Activated T-helper 2 cell treated with anti-CD3 and anti-CD28 coated beads, Interferon-gamma antibody, Interleukin-2, Interleukin-4, amounts not matched to agents 10 μg/mL and 5 μg/mL and 100 μg/mL, durations not matched to agents 14 hours and 24 hours and 36 hours (primary cell): ENCODE results near the gene DGKI. TPM values are rescaled to one million over a fixed set of nuclear protein-coding genes. Genes with fewer than 3 reads are reported as not detected.
"Not testable (repeated sequence)": the region's sequence is repeated elsewhere in the genome, so short reads cannot be mapped to it uniquely, and the experiment has no call there.

Source experiments
- DNase-seq: peaks from one replicate; pipeline ENCODE4 v3.0.0; 2021; ENCODE audit warnings: low spot score
- H3K27ac Mint-ChIP-seq: one replicate; pipeline ENCODE4 v1.8.0; 2021; ENCODE audit warnings: mixed read lengths
- H3K27me3 Mint-ChIP-seq: one replicate; pipeline ENCODE4 v1.8.0; 2021; ENCODE audit warnings: low read depth, mixed read lengths
- H3K36me3 Mint-ChIP-seq: one replicate; pipeline ENCODE4 v1.8.0; 2021; ENCODE audit warnings: low read depth, mixed read lengths
- H3K4me1 Mint-ChIP-seq: one replicate; pipeline ENCODE4 v1.8.0; 2021; ENCODE audit warnings: low read depth, mixed read lengths
- H3K4me3 Mint-ChIP-seq: one replicate; pipeline ENCODE4 v1.8.0; 2021; ENCODE audit warnings: low read depth, mild to moderate bottlenecking, moderate library complexity, mixed read lengths
- H3K9me3 Mint-ChIP-seq: one replicate; pipeline ENCODE4 v1.8.0; 2021; ENCODE audit warnings: mixed read lengths
- intact Hi-C: fragments of 100-400 bp; cut with micrococcal nuclease; formaldehyde crosslinking; loops from one replicate; pipeline ENCODE4 v1.15.1; 2023
- total RNA-seq: library from RNA; stranded (reverse); gene quantifications from 2 replicates; pipeline ENCODE4 v1.2.3, GENCODE V29; 2022

The DGKI gene
- total RNA-seq, 1 donor from 2014 or later = 3.9 TPM

- Mint-ChIP-seq H3K27me3 (no peaks in the 10 kb centered on the region), H3K9me3 (no peaks in the 10 kb centered on the region), H3K4me3 (no peak overlapping the region), H3K36me3 (no peaks in the 10 kb centered on the region), H3K27ac (no peak overlapping the region), H3K4me1 (no peaks in the 10 kb centered on the region)
- no peak for DNase-seq
- intact Hi-C loops = no loop called here
Observed at GRCh38 chr7:137475966-137476365, 370.8 kb downstream of the DGKI start.

- Mint-ChIP-seq H3K27ac (no peak overlapping the region), H3K36me3 (no peaks in the 10 kb centered on the region), H3K4me1 (no peaks in the 10 kb centered on the region), H3K4me3 (no peak overlapping the region), H3K27me3 (no peaks in the 10 kb centered on the region), H3K9me3 (no peaks in the 10 kb centered on the region)
- DNase-seq = no peak
- intact Hi-C loops = no loop called here
Observed at GRCh38 chr7:137474540-137475026, 372.2 kb downstream of the DGKI start.

- intact Hi-C loops = no loop called here
- Mint-ChIP-seq H3K4me1 (no peaks in the 10 kb centered on the region), H3K4me3 (no peak overlapping the region), H3K27me3 (no peaks in the 10 kb centered on the region), H3K27ac (no peak overlapping the region), H3K36me3 (no peaks in the 10 kb centered on the region), H3K9me3 (no peaks in the 10 kb centered on the region)
- DNase-seq = no peak
Observed at GRCh38 chr7:137471128-137471527, 375.6 kb downstream of the DGKI start.

- no peak for DNase-seq
- no peaks in the 10 kb centered on the region for H3K4me1 Mint-ChIP-seq
- H3K27ac Mint-ChIP-seq = no peak overlapping the region
- no peaks in the 10 kb centered on the region for H3K27me3 Mint-ChIP-seq
- no peak overlapping the region for H3K4me3 Mint-ChIP-seq
- no peaks in the 10 kb centered on the region for H3K9me3 Mint-ChIP-seq
- no peaks in the 10 kb centered on the region for H3K36me3 Mint-ChIP-seq
- intact Hi-C loops = no loop called here
Observed at GRCh38 chr7:137469858-137470257, 376.9 kb downstream of the DGKI start.

GRCh38 chr7:137469191-137469811 is 377.5 kb downstream of the DGKI start:
- intact Hi-C loops = no loop called here
- H3K4me3 Mint-ChIP-seq = no peak overlapping the region
- H3K27me3 Mint-ChIP-seq = no peaks in the 10 kb centered on the region
- no peaks in the 10 kb centered on the region for H3K4me1 Mint-ChIP-seq
- no peaks in the 10 kb centered on the region for H3K9me3 Mint-ChIP-seq
- H3K27ac Mint-ChIP-seq = no peak overlapping the region
- no peaks in the 10 kb centered on the region for H3K36me3 Mint-ChIP-seq
- DNase-seq = no peak

GRCh38 chr7:137462847-137463246 is 383.9 kb downstream of the DGKI start:
- peaks cover 3% of the 10 kb centered on the region for H3K4me1 Mint-ChIP-seq
- no peak for DNase-seq
- no peaks in the 10 kb centered on the region for H3K9me3 Mint-ChIP-seq
- intact Hi-C loops = no loop called here
- no peaks in the 10 kb centered on the region for H3K27me3 Mint-ChIP-seq
- no peak overlapping the region for H3K27ac Mint-ChIP-seq
- no peak overlapping the region for H3K4me3 Mint-ChIP-seq
- H3K36me3 Mint-ChIP-seq = no peaks in the 10 kb centered on the region

- Mint-ChIP-seq H3K36me3 (no peaks in the 10 kb centered on the region), H3K27ac (no peak overlapping the region), H3K4me1 (peaks cover 3% of the 10 kb centered on the region), H3K9me3 (no peaks in the 10 kb centered on the region), H3K4me3 (no peak overlapping the region), H3K27me3 (no peaks in the 10 kb centered on the region)
- intact Hi-C loops = no loop called here
- no peak for DNase-seq
Observed at GRCh38 chr7:137462074-137462715, 384.6 kb downstream of the DGKI start.

- Mint-ChIP-seq H3K36me3 (no peaks in the 10 kb centered on the region), H3K9me3 (no peaks in the 10 kb centered on the region), H3K4me3 (no peak overlapping the region), H3K4me1 (peaks cover 3% of the 10 kb centered on the region), H3K27ac (no peak overlapping the region), H3K27me3 (no peaks in the 10 kb centered on the region)
- DNase-seq = no peak
- intact Hi-C loops = no loop called here
Observed at GRCh38 chr7:137458399-137458798, 388.4 kb downstream of the DGKI start.

- Mint-ChIP-seq H3K9me3 (no peaks in the 10 kb centered on the region), H3K4me3 (no peak overlapping the region), H3K27me3 (no peaks in the 10 kb centered on the region), H3K36me3 (no peaks in the 10 kb centered on the region), H3K4me1 (no peaks in the 10 kb centered on the region), H3K27ac (no peak overlapping the region)
- no peak for DNase-seq
- intact Hi-C loops = no loop called here
Observed at GRCh38 chr7:137454767-137455166, 392.0 kb downstream of the DGKI start.

GRCh38 chr7:137454246-137454724 is 392.5 kb downstream of the DGKI start:
- H3K9me3 Mint-ChIP-seq = no peaks in the 10 kb centered on the region
- intact Hi-C loops = no loop called here
- no peaks in the 10 kb centered on the region for H3K36me3 Mint-ChIP-seq
- no peak overlapping the region for H3K27ac Mint-ChIP-seq
- no peak overlapping the region for H3K4me3 Mint-ChIP-seq
- no peaks in the 10 kb centered on the region for H3K4me1 Mint-ChIP-seq
- no peak for DNase-seq
- H3K27me3 Mint-ChIP-seq = no peaks in the 10 kb centered on the region

GRCh38 chr7:137453356-137453755 is 393.4 kb downstream of the DGKI start:
- Mint-ChIP-seq H3K4me3 (no peak overlapping the region), H3K36me3 (no peaks in the 10 kb centered on the region), H3K27ac (no peak overlapping the region), H3K27me3 (no peaks in the 10 kb centered on the region), H3K9me3 (no peaks in the 10 kb centered on the region), H3K4me1 (no peaks in the 10 kb centered on the region)
- no peak for DNase-seq
- intact Hi-C loops = no loop called here

- DNase-seq = no peak
- no peaks in the 10 kb centered on the region for H3K36me3 Mint-ChIP-seq
- no peaks in the 10 kb centered on the region for H3K9me3 Mint-ChIP-seq
- H3K4me1 Mint-ChIP-seq = no peaks in the 10 kb centered on the region
- no peak overlapping the region for H3K27ac Mint-ChIP-seq
- no peak overlapping the region for H3K4me3 Mint-ChIP-seq
- intact Hi-C loops = no loop called here
- H3K27me3 Mint-ChIP-seq = no peaks in the 10 kb centered on the region
Observed at GRCh38 chr7:137449016-137449415, 397.8 kb downstream of the DGKI start.

GRCh38 chr7:137448572-137448971 is 398.2 kb downstream of the DGKI start:
- not testable (repeated sequence) for DNase-seq, H3K27me3 Mint-ChIP-seq, H3K27ac Mint-ChIP-seq

More at GRCh38 chr7:137448572-137448971, 398.2 kb downstream of the DGKI start:
- H3K4me1 Mint-ChIP-seq, H3K36me3 Mint-ChIP-seq, H3K4me3 Mint-ChIP-seq, H3K9me3 Mint-ChIP-seq, intact Hi-C loops: not testable (repeated sequence)
